K562 (cell line): ENCODE measurements around the gene EIF2S1. TPM values are rescaled to one million over a fixed set of nuclear protein-coding genes. Genes with fewer than 3 reads are reported as not detected.

Experiments used
- DMBX1 ChIP-seq: fragments of 250-450 bp; sonication (Bioruptor Pico); IDR thresholded peaks from 2 replicates; pipeline ENCODE4 v1.8.0; 2022; ENCODE audit warnings: inconsistent platforms, mild to moderate bottlenecking, moderate library complexity, borderline replicate concordance
- ETV1 ChIP-seq: fragments of 450-650 bp; conservative IDR thresholded peaks from 2 replicates; pipeline ENCODE4 v1.6.1; 2016; ENCODE audit warnings: missing genetic modification characterization, control low read depth, low read depth, missing compliant biosample characterization
- MEF2A ChIP-seq: IDR thresholded peaks from 2 replicates; pipeline ENCODE4 v1.6.1; 2011; ENCODE audit warnings: low read depth, mild to moderate bottlenecking, low read length, moderate library complexity; ENCODE audit not compliant: control insufficient read depth
- SMARCC2 ChIP-seq: fragments of 450-650 bp; IDR thresholded peaks from 2 replicates; pipeline ENCODE4 v1.6.1; 2017; ENCODE audit warnings: antibody characterized with exemption, moderate library complexity, mild to moderate bottlenecking, low read depth
- SRSF1 ChIP-seq: fragments of 200-400 bp; formaldehyde crosslinking; IDR thresholded peaks from 2 replicates; pipeline ENCODE4 v1.6.1; 2017; ENCODE audit warnings: mild to moderate bottlenecking, low read depth, low read length, moderate library complexity
- ZNF592 ChIP-seq: fragments of 450-650 bp; IDR thresholded peaks from 2 replicates; pipeline ENCODE4 v1.6.1; 2017; ENCODE audit warnings: antibody characterized with exemption, mild to moderate bottlenecking
- polyA plus RNA-seq, 8 experiments: library from polyadenylated mRNA; depleted of rRNA in 4 of 8; stranded (reverse) in 5 of 8; unstranded in 3 of 8; fragments of >200 nt; fragmentation: Nextera tagmentation in 2 of 8; fragmentation: Illumina TruSeq in 1 of 8; extraction: Ambion mirVana in 2 of 8; extraction: Trizol in 1 of 8; gene quantifications; 2 replicates each; pipeline versions ENCODE4 v1.2.1 to v1.2.3, GENCODE V29; 2011 to 2014; ENCODE audit warnings: inconsistent platforms in 1 of 8, missing spikeins in 1 of 8
- total RNA-seq, 7 experiments: library from RNA; depleted of rRNA in 6 of 7; stranded (reverse); fragments of >200 nt in 6 of 7; fragmentation: Illumina TruSeq in 2 of 7; extraction: Trizol in 2 of 7; gene quantifications; 2 replicates each; pipeline versions ENCODE4 v1.2.1 to v1.2.3, GENCODE V29; 2011 to 2021; ENCODE audit warnings: low replicate concordance in 1 of 7
- TF ChIP-seq, protein P1 (sequence below): fragments of 450-650 bp; IDR thresholded peaks from 2 replicates; pipeline ENCODE4 v1.6.1; 2016; ENCODE audit warnings: antibody characterized with exemption
- TF ChIP-seq, protein P2 (sequence below): fragments of 250-450 bp; sonication (Bioruptor Pico); IDR thresholded peaks from 2 replicates; pipeline ENCODE4 v1.6.1; 2021; ENCODE audit warnings: mild to moderate bottlenecking

The EIF2S1 gene
- total and polyA plus RNA-seq, 9 of the 15 experiments (the other 6 are each of a cell fraction or from before 2014, with no cell fraction given) = 216 to 1,018 (median 332) TPM

DNA sequence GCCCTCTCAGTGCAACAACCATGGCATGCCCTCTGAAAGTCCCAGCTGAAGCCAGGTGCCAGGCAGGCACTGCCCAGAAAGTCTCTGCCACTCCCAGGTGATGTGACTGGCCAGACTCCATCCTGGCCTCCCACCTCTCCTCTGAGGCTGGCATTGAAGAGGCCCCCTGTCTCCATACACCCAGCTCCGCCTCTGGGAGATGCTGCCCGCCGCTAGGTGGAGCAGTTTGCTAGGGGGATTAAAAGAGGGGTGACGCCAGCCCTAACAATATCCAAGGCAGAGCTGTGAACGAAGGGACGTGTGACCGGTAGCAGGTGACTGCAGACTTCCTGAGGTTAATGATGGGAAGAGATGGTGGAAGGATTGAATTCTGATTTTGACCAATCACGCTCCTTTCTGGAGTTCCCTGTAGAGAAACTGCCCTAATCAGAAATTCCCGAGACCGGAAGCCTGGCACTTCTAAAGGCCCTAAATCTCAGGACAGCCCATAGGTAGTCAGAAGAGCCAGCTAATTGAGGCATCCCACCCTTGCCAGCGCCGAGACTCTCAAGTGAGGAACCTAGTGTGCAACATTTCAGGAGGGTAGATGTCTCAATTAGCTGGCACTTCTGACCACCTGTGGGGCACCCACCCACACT is 60.1 kb downstream of the EIF2S1 start (continued):
- TF ChIP-seq, protein P1, sequence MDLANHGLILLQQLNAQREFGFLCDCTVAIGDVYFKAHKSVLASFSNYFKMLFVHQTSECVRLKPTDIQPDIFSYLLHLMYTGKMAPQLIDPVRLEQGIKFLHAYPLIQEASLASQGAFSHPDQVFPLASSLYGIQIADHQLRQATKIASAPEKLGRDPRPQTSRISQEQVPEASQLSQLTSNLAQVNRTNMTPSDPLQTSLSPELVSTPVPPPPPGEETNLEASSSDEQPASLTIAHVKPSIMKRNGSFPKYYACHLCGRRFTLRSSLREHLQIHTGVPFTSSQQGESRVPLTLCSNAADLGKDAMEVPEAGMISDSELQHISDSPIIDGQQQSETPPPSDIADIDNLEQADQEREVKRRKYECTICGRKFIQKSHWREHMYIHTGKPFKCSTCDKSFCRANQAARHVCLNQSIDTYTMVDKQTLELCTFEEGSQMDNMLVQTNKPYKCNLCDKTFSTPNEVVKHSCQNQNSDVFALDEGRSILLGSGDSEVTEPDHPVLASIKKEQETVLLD = 0 out of 2 replicates have a peak, but pooled peaks have one; percentile 38
- TF ChIP-seq, protein P2, sequence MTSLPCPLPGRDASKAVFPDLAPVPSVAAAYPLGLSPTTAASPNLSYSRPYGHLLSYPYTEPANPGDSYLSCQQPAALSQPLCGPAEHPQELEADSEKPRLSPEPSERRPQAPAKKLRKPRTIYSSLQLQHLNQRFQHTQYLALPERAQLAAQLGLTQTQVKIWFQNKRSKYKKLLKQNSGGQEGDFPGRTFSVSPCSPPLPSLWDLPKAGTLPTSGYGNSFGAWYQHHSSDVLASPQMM = no peak
- TF ChIP-seq SRSF1 (no peak), SMARCC2 (peak; percentile 44; the same call in 1 of the 2 replicates), ZNF592 (0 out of 2 replicates have a peak, but pooled peaks have one; percentile 25), DMBX1 (CRISPR knock-in tag) (peak; percentile 30; the same call in 1 of the 2 replicates), MEF2A (0 out of 2 replicates have a peak, but pooled peaks have one; percentile 6), ETV1 (tag) (peak; percentile 47; the same call in 1 of the 2 replicates)
